Left ventricle myocardium inferior (tissue), 1 donor: ENCODE results near the gene NTM. TPM values are rescaled to one million over a fixed set of nuclear protein-coding genes. Genes with fewer than 3 reads are reported as not detected.

Experiments used
- DNase-seq: peaks from one replicate; pipeline ENCODE4 v3.0.0-alpha.2; 2020
- H3K27ac ChIP-seq: fragments of 200-600 bp; replicated peaks from 2 replicates; pipeline ENCODE4 v1.8.0; 2021
- H3K27me3 ChIP-seq: fragments of 200-600 bp; 2 replicates; pipeline ENCODE4 v1.8.0; 2021; ENCODE audit warnings: low read depth
- H3K36me3 ChIP-seq: fragments of 200-600 bp; 2 replicates; pipeline ENCODE4 v1.8.0; 2021
- H3K4me1 ChIP-seq: fragments of 200-600 bp; 2 replicates; pipeline ENCODE4 v1.8.0; 2021
- H3K4me3 ChIP-seq: fragments of 200-600 bp; 2 replicates; pipeline ENCODE4 v1.8.0; 2021; ENCODE audit warnings: mild to moderate bottlenecking, moderate library complexity
- H3K9me3 ChIP-seq: fragments of 200-600 bp; replicated peaks from 2 replicates; pipeline ENCODE4 v1.8.0; 2021
- CTCF ChIP-seq: fragments of 200-600 bp; IDR thresholded peaks from 2 replicates; pipeline ENCODE4 v1.8.0; 2021; ENCODE audit warnings: antibody characterized with exemption, mild to moderate bottlenecking, borderline replicate concordance
- intact Hi-C: fragments of 100-400 bp; cut with micrococcal nuclease; formaldehyde crosslinking; loops from one replicate; pipeline ENCODE4 v1.11.0; 2022
- total RNA-seq: library from RNA; stranded (reverse); fragmentation: NEBNext Ultra II Directional; extraction: Animal tissue kit (Norgen Biotek cat#: 25700); gene quantifications from one replicate; pipeline ENCODE4 v1.2.1, GENCODE V29; 2021
- donor health status: DM: no; HTN: yes; CAD: no; lungs with severe emphysema.

NTM gene
- total RNA-seq, 1 donor from 2014 or later: 1.0 TPM

GRCh38 chr11:132161403-132162078 lies 791.1 kb downstream of the NTM start:
- H3K4me3 ChIP-seq: no peak overlapping the region
- no peak for TF ChIP-seq CTCF
- no peak overlapping the region for H3K27ac ChIP-seq
- no peaks in the 10 kb centered on the region for H3K4me1 ChIP-seq
- H3K27me3 ChIP-seq: peaks cover 28% of the 10 kb centered on the region
- no peak for DNase-seq
- H3K9me3 ChIP-seq: no peaks in the 10 kb centered on the region
- H3K36me3 ChIP-seq: no peaks in the 10 kb centered on the region
- intact Hi-C loops: no loop called here

- H3K9me3 ChIP-seq: no peaks in the 10 kb centered on the region
- no peak overlapping the region for H3K27ac ChIP-seq
- TF ChIP-seq CTCF: no peak
- no peak overlapping the region for H3K4me3 ChIP-seq
- DNase-seq: no peak
- intact Hi-C loops: no loop called here
- peaks cover 9% of the 10 kb centered on the region for H3K27me3 ChIP-seq
- no peaks in the 10 kb centered on the region for H3K36me3 ChIP-seq
- no peaks in the 10 kb centered on the region for H3K4me1 ChIP-seq
Observed at GRCh38 chr11:132168344-132168981, 798.0 kb downstream of the NTM start.

GRCh38 chr11:132171031-132171430 lies 800.6 kb downstream of the NTM start:
- no peak for TF ChIP-seq CTCF
- H3K36me3 ChIP-seq: no peaks in the 10 kb centered on the region
- H3K4me1 ChIP-seq: no peaks in the 10 kb centered on the region
- intact Hi-C loops: no loop called here
- H3K27ac ChIP-seq: no peak overlapping the region
- H3K27me3 ChIP-seq: peaks cover 15% of the 10 kb centered on the region
- no peak for DNase-seq
- no peaks in the 10 kb centered on the region for H3K9me3 ChIP-seq
- no peak overlapping the region for H3K4me3 ChIP-seq

- Histone ChIP-seq H3K27me3 (peaks cover 15% of the 10 kb centered on the region), H3K36me3 (no peaks in the 10 kb centered on the region), H3K4me1 (no peaks in the 10 kb centered on the region), H3K9me3 (no peaks in the 10 kb centered on the region), H3K4me3 (no peak overlapping the region), H3K27ac (no peak overlapping the region)
- no peak for TF ChIP-seq CTCF
- intact Hi-C loops: no loop called here
- DNase-seq: no peak
Observed at GRCh38 chr11:132174362-132175255, 804.2 kb downstream of the NTM start.

- H3K4me1 ChIP-seq: no peaks in the 10 kb centered on the region
- no peaks in the 10 kb centered on the region for H3K36me3 ChIP-seq
- H3K9me3 ChIP-seq: no peaks in the 10 kb centered on the region
- DNase-seq: no peak
- H3K4me3 ChIP-seq: no peak overlapping the region
- H3K27ac ChIP-seq: no peak overlapping the region
- peaks cover 15% of the 10 kb centered on the region for H3K27me3 ChIP-seq
- intact Hi-C loops: no loop called here
- TF ChIP-seq CTCF: no peak
Observed at GRCh38 chr11:132177106-132177505, 806.7 kb downstream of the NTM start.
